Neural crest cell (in vitro differentiated cells): ENCODE results near the gene DESI1. TPM values are rescaled to one million over a fixed set of nuclear protein-coding genes. Genes with fewer than 3 reads are reported as not detected.

Source experiments
- DNase-seq: peaks from one replicate; pipeline ENCODE4 v3.0.0; 2021; ENCODE audit warnings: low read depth, mixed read lengths, low spot score
- H3K27ac Mint-ChIP-seq: one replicate; pipeline ENCODE4 v1.8.0; 2021; ENCODE audit warnings: mild to moderate bottlenecking, mixed read lengths; ENCODE audit not compliant: unreplicated experiment
- H3K27me3 Mint-ChIP-seq: 2 replicates; pipeline ENCODE4 v1.8.0; 2021; ENCODE audit warnings: low read depth, mild to moderate bottlenecking, mixed read lengths
- H3K36me3 Mint-ChIP-seq: 2 replicates; pipeline ENCODE4 v1.8.0; 2021; ENCODE audit warnings: low read depth, mild to moderate bottlenecking, mixed read lengths
- H3K4me1 Mint-ChIP-seq: 2 replicates; pipeline ENCODE4 v1.8.0; 2021; ENCODE audit warnings: mixed read lengths
- H3K4me3 Mint-ChIP-seq: one replicate; pipeline ENCODE4 v1.8.0; 2021; ENCODE audit warnings: mild to moderate bottlenecking, mixed read lengths
- H3K9me3 Mint-ChIP-seq: 2 replicates; pipeline ENCODE4 v1.8.0; 2021; ENCODE audit warnings: mixed read lengths
- CTCF ChIP-seq: fragments of 200-600 bp; sonication (generic); conservative IDR thresholded peaks from 2 replicates; pipeline ENCODE4 v1.5.0; 2021; ENCODE audit warnings: antibody characterized with exemption, mild to moderate bottlenecking
- total RNA-seq: library from RNA; stranded (reverse); gene quantifications from 2 replicates; pipeline ENCODE4 v1.2.1, GENCODE V29; 2021

Gene DESI1
- total RNA-seq, 1 donor from 2014 or later, result 38.0 TPM

- Mint-ChIP-seq H3K4me1 (peaks cover 20% of the 10 kb centered on the region), H3K4me3 (no peak overlapping the region), H3K9me3 (peaks cover 5% of the 10 kb centered on the region), H3K27ac (no peak overlapping the region), H3K36me3 (peaks cover 47% of the 10 kb centered on the region), H3K27me3 (no peaks in the 10 kb centered on the region)
- no peak for DNase-seq
- TF ChIP-seq CTCF, result no peak
Measured at GRCh38 chr22:41625577-41625976, 4.7 kb upstream of the DESI1 start.

- Mint-ChIP-seq H3K27me3 (no peaks in the 10 kb centered on the region), H3K9me3 (no peaks in the 10 kb centered on the region), H3K36me3 (peaks cover 19% of the 10 kb centered on the region), H3K4me3 (peak overlapping the region; percentile 99), H3K27ac (peak overlapping the region; percentile 99), H3K4me1 (peaks cover 27% of the 10 kb centered on the region)
- no peak for TF ChIP-seq CTCF
- DNase-seq, result no peak
Measured at GRCh38 chr22:41621911-41622179, 1.0 kb upstream of the DESI1 start.

- Mint-ChIP-seq H3K27me3 (no peaks in the 10 kb centered on the region), H3K36me3 (peaks cover 18% of the 10 kb centered on the region), H3K4me1 (peaks cover 27% of the 10 kb centered on the region), H3K27ac (peak within 1 kb of the TSS; percentile 99), H3K9me3 (no peaks in the 10 kb centered on the region), H3K4me3 (peak within 1 kb of the TSS; percentile 99)
- TF ChIP-seq CTCF, result no peak
- DNase-seq, result peak; percentile 100
Measured at GRCh38 chr22:41621099-41621910, 462 bp upstream of the DESI1 start, which contains the start of gene XRCC6. XRCC6 (plus strand) TSS chr22:41621295; CDS start chr22:41622005, 710 bp downstream.

GRCh38 chr22:41619979-41620588, 759 bp downstream of the DESI1 start:
- peak; percentile 17 for TF ChIP-seq CTCF
- Mint-ChIP-seq H3K4me1 (peaks cover 27% of the 10 kb centered on the region), H3K36me3 (peaks cover 14% of the 10 kb centered on the region), H3K27ac (peak overlapping the region; percentile 84), H3K4me3 (peak overlapping the region; percentile 99), H3K27me3 (no peaks in the 10 kb centered on the region), H3K9me3 (no peaks in the 10 kb centered on the region)
- peak; percentile 24 for DNase-seq

- DNase-seq, result no peak
- Mint-ChIP-seq H3K27me3 (no peaks in the 10 kb centered on the region), H3K27ac (no peak overlapping the region), H3K9me3 (no peaks in the 10 kb centered on the region), H3K4me3 (no peak overlapping the region), H3K4me1 (no peaks in the 10 kb centered on the region), H3K36me3 (no peaks in the 10 kb centered on the region)
- TF ChIP-seq CTCF, result no peak
Measured at GRCh38 chr22:41613456-41613855, 7.4 kb downstream of the DESI1 start.
